H4 (cell line): ENCODE data around the gene TNNI3. TPM values are rescaled to one million over a fixed set of nuclear protein-coding genes. Genes with fewer than 3 reads are reported as not detected.
"Not testable (repeated sequence)": the region's sequence is repeated elsewhere in the genome, so short reads cannot be mapped to it uniquely, and the experiment has no call there.

ENCODE experiments used
- DNase-seq: peaks from one replicate; pipeline ENCODE4 v3.0.0-alpha.2; 2015; ENCODE audit warnings: low spot score
- total RNA-seq: library from RNA; depleted of rRNA; stranded (reverse); fragments of >200 nt; shearing (Covaris generic); gene quantifications from 2 replicates; pipeline ENCODE4 v1.2.3, GENCODE V29; 2014; rRNA removed

Gene TNNI3
- total RNA-seq, 1 experiment from 2014 or later, result not detected

DNA sequence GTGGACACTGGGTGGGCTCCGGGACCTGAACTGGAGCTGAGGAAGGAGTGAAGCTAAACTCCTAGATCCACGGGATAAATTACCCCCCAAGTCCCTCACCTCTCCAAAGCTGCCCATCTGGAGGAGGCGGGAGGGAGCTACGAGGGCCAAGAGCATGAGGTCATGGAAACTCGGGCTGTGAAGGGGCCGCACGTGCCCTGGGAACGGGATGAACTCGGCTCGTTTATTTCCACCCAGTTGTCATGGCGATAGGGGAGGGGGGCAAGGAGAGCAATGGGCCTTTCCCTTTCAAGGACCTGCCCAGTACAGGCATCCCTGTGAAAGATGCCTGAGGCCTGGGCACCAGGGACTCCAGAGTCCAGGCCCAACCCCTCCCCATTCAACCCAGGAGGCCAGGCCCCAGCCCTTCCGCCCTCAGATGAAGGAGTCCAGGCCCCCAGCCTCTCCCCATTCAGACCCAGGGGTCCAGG lies 43.9 kb downstream of the TNNI3 start:
- DNase-seq, result peak; percentile 82

DNA sequence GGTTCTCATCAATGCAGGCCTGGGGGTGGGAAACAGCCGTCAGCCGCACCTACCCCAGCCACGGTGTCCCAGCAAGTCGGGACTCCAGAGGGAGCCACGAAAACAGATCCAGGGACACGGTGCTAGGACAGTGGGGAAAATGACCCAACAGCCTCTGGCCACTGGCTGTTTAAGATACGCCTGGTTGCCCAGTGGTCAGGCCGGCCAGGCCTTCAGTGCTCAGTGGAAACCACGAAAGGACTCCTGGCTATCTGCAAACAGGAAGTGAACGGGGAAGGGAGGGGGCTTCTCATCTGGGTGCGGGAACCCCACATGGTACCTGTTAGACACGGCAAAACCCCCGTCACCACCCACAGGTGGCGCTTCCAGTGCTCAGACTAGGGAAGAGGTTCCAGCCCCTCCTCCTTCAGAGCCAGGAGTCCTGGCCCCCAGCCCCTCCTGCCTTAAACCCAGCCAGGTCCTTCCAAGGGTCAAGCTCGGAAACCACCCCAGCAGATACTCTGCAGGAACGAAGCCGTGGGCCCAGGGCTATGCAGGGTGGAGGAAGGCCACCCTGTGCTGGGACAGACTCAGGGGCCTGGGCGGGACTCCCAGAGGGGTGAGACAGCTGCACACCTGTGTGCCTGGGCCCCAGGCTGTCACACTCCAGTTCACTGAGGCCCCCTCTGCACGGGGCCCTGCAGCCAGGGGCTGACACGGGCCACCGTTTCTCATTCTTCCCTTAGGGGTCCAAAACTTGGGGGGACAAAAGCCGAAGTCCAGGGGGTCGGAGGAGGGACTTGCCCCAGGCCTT lies 44.6 kb downstream of the TNNI3 start:
- no peak for DNase-seq

DNA sequence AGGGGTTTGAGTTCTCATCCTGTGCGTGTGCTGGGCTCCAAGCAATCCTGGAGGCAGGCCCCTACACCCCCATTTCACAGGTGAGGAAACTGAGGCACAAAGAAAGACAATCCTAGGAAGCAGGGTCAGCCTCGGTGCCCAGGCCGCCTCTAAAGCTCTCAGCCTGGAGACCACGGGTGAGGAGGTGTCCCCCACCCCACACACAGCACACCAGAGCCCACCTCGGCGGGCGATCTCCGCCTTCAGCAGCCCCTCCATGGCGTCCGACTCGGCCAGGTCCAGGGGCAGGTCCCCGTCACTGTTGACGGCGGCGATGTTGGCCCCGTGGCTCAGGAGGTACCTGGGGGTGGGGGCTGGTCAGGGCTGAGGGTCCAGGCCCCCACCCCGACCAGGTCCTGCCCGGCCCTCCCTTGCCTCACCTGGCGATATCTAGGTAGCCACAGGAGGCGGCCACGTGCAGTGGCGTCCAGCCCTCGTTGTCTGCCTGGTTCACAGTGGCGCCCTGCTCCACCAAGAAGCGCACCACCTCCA lies 45.2 kb downstream of the TNNI3 start:
- DNase-seq, result no peak

DNA sequence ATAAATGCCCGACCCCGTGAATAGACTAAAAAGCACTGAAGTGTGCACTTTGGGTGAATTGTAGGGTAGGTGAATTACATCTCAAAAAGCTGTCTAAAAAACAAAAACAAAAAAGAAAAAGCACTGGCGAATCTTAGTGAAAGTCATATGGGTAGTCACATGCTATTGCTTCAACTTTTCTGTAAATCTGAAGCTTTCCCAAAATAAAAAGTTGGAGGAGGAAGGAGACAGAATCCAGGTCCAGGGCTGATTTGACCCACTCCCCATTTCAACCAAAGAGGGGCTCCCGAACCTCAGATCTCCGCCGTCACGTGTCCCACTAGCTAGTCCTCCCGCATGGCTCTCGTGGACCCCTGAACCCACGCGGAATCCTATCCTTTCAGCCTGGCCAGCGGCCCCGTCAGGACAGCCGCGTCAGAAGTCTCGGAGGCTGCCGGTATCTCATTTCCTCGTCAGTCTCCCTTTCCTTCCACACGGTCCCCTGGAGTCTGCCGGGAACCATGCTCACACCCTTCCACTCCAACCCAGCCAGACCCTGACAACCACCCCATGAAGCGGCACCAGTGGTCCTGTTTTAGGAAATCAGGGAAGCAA lies 46.2 kb downstream of the TNNI3 start:
- no peak for DNase-seq

DNA sequence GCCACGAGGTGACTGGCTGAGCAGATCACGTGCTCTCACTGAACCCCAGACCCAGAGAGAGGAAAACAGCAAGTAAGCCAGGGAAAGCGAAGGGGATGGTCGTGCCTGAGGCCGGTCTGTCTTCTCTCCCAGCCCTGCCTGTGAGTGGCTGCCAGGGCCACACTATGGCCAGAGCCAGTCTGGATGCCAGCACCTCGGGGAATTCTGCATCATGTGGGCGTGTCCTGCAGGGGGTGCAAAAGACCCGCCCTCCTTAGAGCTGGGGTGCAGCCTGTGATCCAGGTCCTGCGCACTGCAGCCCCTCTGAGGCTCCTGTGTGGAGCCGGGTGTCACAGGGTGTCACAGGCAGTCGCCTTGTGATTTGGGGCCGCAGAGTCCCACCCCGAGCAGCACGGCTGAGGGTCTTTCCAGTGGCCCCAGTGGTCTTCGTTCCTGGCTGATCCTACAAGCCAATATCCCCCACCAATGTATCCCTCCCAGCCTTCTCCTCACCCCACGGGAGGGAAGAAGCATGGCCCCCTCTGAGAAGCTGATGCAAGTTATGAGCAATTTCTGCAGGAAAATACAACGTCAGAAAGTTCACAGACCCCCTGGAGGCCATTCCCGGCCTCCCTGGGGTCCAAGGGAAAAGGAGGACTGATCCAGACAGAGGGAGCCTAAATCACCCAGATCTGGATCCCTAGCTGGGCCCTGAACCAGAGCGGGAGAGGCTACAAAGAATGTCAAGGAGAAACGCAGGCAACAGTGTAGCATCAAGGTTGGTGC lies 47.8 kb downstream of the TNNI3 start:
- no peak for DNase-seq

DNA sequence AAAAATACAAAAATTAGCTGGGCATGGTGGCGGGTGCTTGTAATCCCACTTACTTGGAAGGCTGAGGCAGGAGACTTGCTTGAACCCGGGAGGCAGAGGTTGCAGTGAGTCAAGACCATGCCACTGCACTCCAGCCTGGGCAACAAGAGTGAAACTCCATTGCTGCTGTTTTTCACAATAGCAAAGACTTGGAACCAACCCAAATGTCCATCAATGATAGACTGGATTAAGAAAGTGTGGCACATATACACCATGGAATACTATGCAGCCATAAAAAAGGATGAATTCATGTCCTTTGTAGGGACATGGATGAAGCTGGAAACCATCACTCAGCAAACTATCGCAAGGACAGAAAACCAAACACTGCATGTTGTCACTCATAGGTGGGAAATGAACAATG lies 50.3 kb downstream of the TNNI3 start:
- DNase-seq, result not testable (repeated sequence)

DNA sequence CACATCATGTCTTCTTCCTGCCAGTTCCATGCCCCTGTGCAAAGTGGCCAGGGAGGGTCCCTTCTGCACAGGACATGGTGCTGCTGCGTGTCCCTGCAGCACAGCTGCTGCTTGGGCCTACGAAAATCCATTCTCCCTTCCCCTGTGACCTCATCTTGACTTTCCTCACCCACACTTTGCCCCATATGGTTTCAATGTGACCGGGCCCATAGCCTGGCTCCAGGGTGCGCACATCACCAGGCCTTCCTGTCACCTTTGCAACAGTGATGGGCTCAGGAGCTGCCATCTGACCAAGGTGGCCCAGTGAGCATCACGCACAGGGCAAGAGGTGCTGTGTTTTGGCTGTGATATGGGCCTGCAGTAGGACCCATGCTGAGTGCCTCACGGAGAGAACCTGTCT lies 50.9 kb downstream of the TNNI3 start:
- DNase-seq, result no peak

DNA sequence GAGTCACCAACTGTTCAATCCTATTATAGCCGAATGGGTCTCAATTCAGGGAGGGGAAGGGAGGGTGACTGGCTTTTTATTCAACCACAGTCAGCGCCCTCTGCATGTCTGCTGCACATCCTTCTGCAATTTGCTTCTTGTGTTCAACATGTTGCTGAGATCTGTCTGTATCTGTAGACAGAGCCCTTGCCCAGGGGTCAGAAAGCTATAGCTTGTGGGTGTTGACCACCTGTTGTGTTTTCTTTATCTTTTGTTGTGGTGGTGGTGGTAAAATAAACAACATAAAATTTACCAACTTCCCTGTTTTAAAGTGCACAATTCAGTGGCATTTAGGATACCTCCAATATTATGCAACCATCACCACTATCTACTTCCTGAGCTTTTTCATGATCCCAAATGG lies 52.3 kb downstream of the TNNI3 start:
- no peak for DNase-seq

DNA sequence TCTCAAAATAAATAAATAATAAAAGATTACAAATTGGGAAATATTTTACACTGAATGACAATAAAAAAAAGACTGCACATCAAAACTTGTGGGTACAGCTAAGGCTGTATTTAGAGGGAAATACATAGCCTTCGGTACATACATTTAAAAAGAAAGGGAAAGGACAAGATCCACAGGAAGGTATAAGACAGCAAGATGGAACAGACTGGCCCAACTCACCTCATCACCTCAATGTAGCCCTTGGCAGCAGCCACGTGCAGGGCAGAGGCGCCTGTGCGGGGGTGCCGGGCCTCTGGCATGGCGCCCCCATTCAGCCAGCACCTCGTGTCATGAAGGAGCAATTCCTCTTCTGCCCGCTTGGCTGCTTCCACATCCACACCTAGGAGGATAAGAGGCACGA lies 54.3 kb downstream of the TNNI3 start:
- no peak for DNase-seq

Other genes starting within 250 kb of the TNNI3 start
- gene NLRP7, start 210.2 kb downstream of the TNNI3 start, total RNA-seq, result not detected in 2 replicates
- 0.56 TPM in 1 of 2 replicates, not detected in the other for gene NLRP2, start 191.4 kb downstream of the TNNI3 start, total RNA-seq
- gene GP6, start 119.5 kb downstream of the TNNI3 start, total RNA-seq, result not detected in 2 replicates
- gene RDH13, start 94.6 kb downstream of the TNNI3 start, total RNA-seq, result 18.1 and 43.0 TPM in 2 replicates
- gene EPS8L1, start 81.9 kb downstream of the TNNI3 start, total RNA-seq, result 2.2 and 4.3 TPM in 2 replicates
- gene PPP1R12C, start 40.1 kb downstream of the TNNI3 start, total RNA-seq, result 18.0 and 26.4 TPM in 2 replicates
- gene TNNT1, start 8.5 kb downstream of the TNNI3 start, total RNA-seq, result 300 and 334 TPM in 2 replicates
- gene DNAAF3, start 8.9 kb upstream of the TNNI3 start, total RNA-seq, result 7.0 and 10.1 TPM in 2 replicates
- 0.62 TPM in 1 of 2 replicates, not detected in the other for gene SYT5, start 22.6 kb upstream of the TNNI3 start, total RNA-seq
- 3.8 and 5.5 TPM in 2 replicates for gene PTPRH, start 51.8 kb upstream of the TNNI3 start, total RNA-seq
- 0.81 TPM in 1 of 2 replicates, not detected in the other for gene TMEM86B, start 71.0 kb upstream of the TNNI3 start, total RNA-seq
- gene PPP6R1, start 101.3 kb upstream of the TNNI3 start, total RNA-seq, result 29.7 and 31.8 TPM in 2 replicates
- gene HSPBP1, start 122.4 kb upstream of the TNNI3 start, total RNA-seq, result 57.7 and 65.2 TPM in 2 replicates
- 4.6 and 13.1 TPM in 2 replicates for gene BRSK1, start 126.3 kb upstream of the TNNI3 start, total RNA-seq
- not detected in 2 replicates for gene TMEM150B, start 167.6 kb upstream of the TNNI3 start, total RNA-seq
- 5.4 and 7.9 TPM in 2 replicates for gene KMT5C, start 182.1 kb upstream of the TNNI3 start, total RNA-seq
- gene COX6B2, start 197.0 kb upstream of the TNNI3 start, total RNA-seq, result 0.95 TPM in 1 of 2 replicates, not detected in the other
- gene GARIN5B, start 205.5 kb upstream of the TNNI3 start, total RNA-seq, result not detected in 2 replicates
- 1.4 and 1.8 TPM in 2 replicates for gene IL11, start 212.7 kb upstream of the TNNI3 start, total RNA-seq
- gene TMEM190, start 219.1 kb upstream of the TNNI3 start, total RNA-seq, result not detected in 2 replicates
- not detected in 2 replicates for gene TMEM238, start 226.6 kb upstream of the TNNI3 start, total RNA-seq
- gene RPL28, start 228.2 kb upstream of the TNNI3 start, total RNA-seq, result 1,100 and 1,282 TPM in 2 replicates